Muscle layer of colon (tissue), 2 donors: Measurements from ENCODE around the gene SNAI1.
"Not testable (repeated sequence)": the region's sequence is repeated elsewhere in the genome, so short reads cannot be mapped to it uniquely, and the experiment has no call there.

Source experiments
- H3K27ac ChIP-seq: one replicate; pipeline ENCODE4 v1.7.0; 2013; ENCODE audit warnings: low read depth, mild to moderate bottlenecking, low read length, moderate library complexity
- H3K27me3 ChIP-seq, 2 donors: one replicate each; pipeline ENCODE4 v1.7.0; 2013; ENCODE audit warnings: low read length in 2 of 2, mild to moderate bottlenecking in 2 of 2; ENCODE audit not compliant: insufficient read depth in 2 of 2, control insufficient read depth in 1 of 2
- H3K36me3 ChIP-seq: one replicate; pipeline ENCODE4 v1.7.0; 2013; ENCODE audit warnings: mild to moderate bottlenecking, low read length; ENCODE audit not compliant: insufficient read depth
- H3K4me1 ChIP-seq: one replicate; pipeline ENCODE4 v1.7.0; 2013; ENCODE audit warnings: mild to moderate bottlenecking, low read length; ENCODE audit not compliant: insufficient read depth
- H3K4me3 ChIP-seq, 2 donors: one replicate each; pipeline ENCODE4 v1.7.0; 2013; ENCODE audit warnings: low read length in 2 of 2, low read depth in 1 of 2, mild to moderate bottlenecking in 1 of 2, moderate library complexity in 1 of 2
- H3K9ac ChIP-seq: one replicate; pipeline ENCODE4 v1.7.0; 2013; ENCODE audit warnings: low read length
- H3K9me3 ChIP-seq: one replicate; pipeline ENCODE4 v1.7.0; 2013; ENCODE audit warnings: mild to moderate bottlenecking, low read length
- donor health status: abdominal sarcoma.
- donor health status: Adenocarcinoma of cecum.

SNAI1 gene

GRCh38 chr20:50007369-50007768 lies 24.6 kb downstream of the SNAI1 start:
- Histone ChIP-seq H3K27ac (no peak overlapping the region), H3K9ac (no peak overlapping the region), H3K27me3 (no peaks in the 10 kb centered on the region), H3K9me3 (no peaks in the 10 kb centered on the region), H3K4me3 (no peak overlapping the region), H3K4me1 (no peaks in the 10 kb centered on the region), H3K36me3 (no peaks in the 10 kb centered on the region)

GRCh38 chr20:50008007-50008406 lies 25.2 kb downstream of the SNAI1 start:
- Histone ChIP-seq H3K4me3 (no peak overlapping the region), H3K9ac (no peak overlapping the region), H3K27ac (no peak overlapping the region), H3K4me1 (no peaks in the 10 kb centered on the region), H3K27me3 (no peaks in the 10 kb centered on the region), H3K36me3 (no peaks in the 10 kb centered on the region), H3K9me3 (no peaks in the 10 kb centered on the region)

GRCh38 chr20:50009521-50010454 lies 27.0 kb downstream of the SNAI1 start:
- Histone ChIP-seq H3K36me3 (no peaks in the 10 kb centered on the region), H3K27ac (no peak overlapping the region), H3K9me3 (no peaks in the 10 kb centered on the region), H3K9ac (no peak overlapping the region), H3K4me1 (no peaks in the 10 kb centered on the region), H3K4me3 (no peak overlapping the region), H3K27me3 (no peaks in the 10 kb centered on the region)

- H3K4me1 ChIP-seq, result peaks cover 12% of the 10 kb centered on the region
- not testable (repeated sequence) for H3K27ac ChIP-seq, H3K36me3 ChIP-seq, H3K4me3 ChIP-seq, H3K9ac ChIP-seq, H3K9me3 ChIP-seq, H3K27me3 ChIP-seq
These were observed 28.8 kb downstream of the SNAI1 start for GRCh38 chr20:50011597-50011996.

GRCh38 chr20:50012282-50013263 lies 29.8 kb downstream of the SNAI1 start:
- no peak overlapping the region for H3K4me3 ChIP-seq
- H3K27ac ChIP-seq, result no peak overlapping the region
- no peaks in the 10 kb centered on the region for H3K9me3 ChIP-seq
- H3K36me3 ChIP-seq, result no peaks in the 10 kb centered on the region
- H3K4me1 ChIP-seq, result peaks cover 12% of the 10 kb centered on the region
- no peak overlapping the region for H3K9ac ChIP-seq
- H3K27me3 ChIP-seq, result no peaks in the 10 kb centered on the region

- no peak overlapping the region for H3K4me3 ChIP-seq
- no peaks in the 10 kb centered on the region for H3K9me3 ChIP-seq
- no peak overlapping the region for H3K27ac ChIP-seq
- peaks cover 12% of the 10 kb centered on the region for H3K4me1 ChIP-seq
- H3K9ac ChIP-seq, result no peak overlapping the region
- H3K27me3 ChIP-seq, result no peaks in the 10 kb centered on the region
- H3K36me3 ChIP-seq, result no peaks in the 10 kb centered on the region
These were observed 31.2 kb downstream of the SNAI1 start for GRCh38 chr20:50013976-50014375.

- peaks cover 20% of the 10 kb centered on the region for H3K4me1 ChIP-seq
- no peaks in the 10 kb centered on the region for H3K36me3 ChIP-seq
- no peak overlapping the region for H3K27ac ChIP-seq
- no peaks in the 10 kb centered on the region for H3K9me3 ChIP-seq
- H3K9ac ChIP-seq, result no peak overlapping the region
- H3K27me3 ChIP-seq, result no peaks in the 10 kb centered on the region
- H3K4me3 ChIP-seq, result no peak overlapping the region
These were observed 32.1 kb downstream of the SNAI1 start for GRCh38 chr20:50014570-50015562.

- Histone ChIP-seq H3K9ac (no peak overlapping the region), H3K36me3 (no peaks in the 10 kb centered on the region), H3K4me1 (peaks cover 24% of the 10 kb centered on the region), H3K9me3 (no peaks in the 10 kb centered on the region), H3K4me3 (peak overlapping the region in 1 of 2 donors; percentile 35), H3K27ac (no peak overlapping the region), H3K27me3 (no peaks in the 10 kb centered on the region)
These were observed 32.8 kb downstream of the SNAI1 start for GRCh38 chr20:50015636-50015992.

GRCh38 chr20:50015993-50016770 lies 33.4 kb downstream of the SNAI1 start:
- Histone ChIP-seq H3K27me3 (no peaks in the 10 kb centered on the region), H3K27ac (no peak overlapping the region), H3K4me1 (peaks cover 24% of the 10 kb centered on the region), H3K9me3 (no peaks in the 10 kb centered on the region), H3K36me3 (no peaks in the 10 kb centered on the region), H3K4me3 (peak overlapping the region in 1 of 2 donors; percentile 35), H3K9ac (no peak overlapping the region)

- Histone ChIP-seq H3K9me3 (no peaks in the 10 kb centered on the region), H3K27ac (no peak overlapping the region), H3K4me1 (peaks cover 24% of the 10 kb centered on the region)
These were observed 34.4 kb downstream of the SNAI1 start for GRCh38 chr20:50017160-50017559.

More at GRCh38 chr20:50017160-50017559, 34.4 kb downstream of the SNAI1 start:
- Histone ChIP-seq H3K4me3 (no peak overlapping the region), H3K9ac (no peak overlapping the region), H3K36me3 (no peaks in the 10 kb centered on the region), H3K27me3 (no peaks in the 10 kb centered on the region)
